HG02870 (cell line): ENCODE measurements around the gene NCBP2L.
"Not testable (repeated sequence)": the region's sequence is repeated elsewhere in the genome, so short reads cannot be mapped to it uniquely, and the experiment has no call there.

Source experiments
- ATAC-seq: cut with Tn5 transposase; IDR thresholded peaks from one replicate; pipeline ENCODE4 v1.9.1; 2021; ENCODE audit warnings: mild to moderate bottlenecking, moderate library complexity; ENCODE audit not compliant: unreplicated experiment

NCBP2L gene

DNA sequence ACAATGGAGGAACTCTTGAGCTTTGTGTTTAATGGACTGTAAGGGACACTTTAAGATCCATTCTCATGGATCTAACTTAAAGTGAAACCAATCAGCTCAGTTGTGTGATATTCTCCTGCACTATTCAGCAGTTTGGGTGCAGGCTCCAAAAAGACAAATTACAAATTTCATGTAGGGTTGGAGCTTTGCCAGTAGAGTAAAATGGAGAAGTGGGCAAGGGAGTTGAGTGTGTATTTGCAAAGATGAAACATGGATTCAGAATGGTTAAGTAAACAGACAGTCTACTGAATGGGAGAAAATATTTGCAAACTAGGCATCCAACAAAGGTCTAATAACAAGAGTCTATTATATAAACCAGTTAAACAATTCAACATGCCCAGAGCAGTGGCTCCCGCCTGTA, 26.9 kb downstream of the NCBP2L start:
- no peak for ATAC-seq

DNA sequence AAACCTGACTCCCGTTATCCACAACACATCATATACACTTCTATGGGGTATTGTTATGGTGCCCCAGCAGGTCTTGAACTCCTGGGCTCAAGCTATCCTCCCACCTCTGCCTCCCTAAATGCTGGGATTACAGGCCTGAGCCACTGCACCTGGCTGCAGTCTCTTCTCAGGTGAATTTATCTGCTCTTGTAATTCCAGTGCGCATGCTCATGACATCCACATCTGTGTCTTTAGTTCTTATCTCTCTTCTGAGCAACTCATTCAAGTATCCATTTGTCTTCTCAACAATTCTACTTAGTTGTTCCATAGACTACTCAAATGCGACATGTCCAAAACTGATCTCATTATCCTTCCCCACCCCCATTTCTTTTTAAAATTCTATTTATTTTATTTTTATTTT, 27.6 kb downstream of the NCBP2L start:
- ATAC-seq = no peak

DNA sequence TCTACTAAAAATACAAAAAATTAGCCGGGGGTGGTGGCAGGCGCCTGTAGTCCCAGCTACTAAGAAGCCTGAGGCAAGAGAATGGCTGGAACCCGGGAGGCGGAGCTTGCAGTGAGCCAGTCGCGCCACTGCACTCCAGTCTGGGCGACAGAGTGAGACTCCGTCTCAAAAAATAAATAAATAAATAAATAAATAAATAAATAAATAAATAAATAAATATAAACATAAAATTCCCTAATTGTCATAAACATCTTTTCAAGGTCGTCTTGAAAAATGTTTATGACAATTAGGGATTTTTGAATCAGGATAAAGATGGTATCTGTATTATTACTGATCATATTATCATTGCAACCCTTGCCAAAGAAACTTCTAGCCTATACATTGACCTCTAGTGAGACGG, 32.5 kb downstream of the NCBP2L start:
- not testable (repeated sequence) for ATAC-seq

DNA sequence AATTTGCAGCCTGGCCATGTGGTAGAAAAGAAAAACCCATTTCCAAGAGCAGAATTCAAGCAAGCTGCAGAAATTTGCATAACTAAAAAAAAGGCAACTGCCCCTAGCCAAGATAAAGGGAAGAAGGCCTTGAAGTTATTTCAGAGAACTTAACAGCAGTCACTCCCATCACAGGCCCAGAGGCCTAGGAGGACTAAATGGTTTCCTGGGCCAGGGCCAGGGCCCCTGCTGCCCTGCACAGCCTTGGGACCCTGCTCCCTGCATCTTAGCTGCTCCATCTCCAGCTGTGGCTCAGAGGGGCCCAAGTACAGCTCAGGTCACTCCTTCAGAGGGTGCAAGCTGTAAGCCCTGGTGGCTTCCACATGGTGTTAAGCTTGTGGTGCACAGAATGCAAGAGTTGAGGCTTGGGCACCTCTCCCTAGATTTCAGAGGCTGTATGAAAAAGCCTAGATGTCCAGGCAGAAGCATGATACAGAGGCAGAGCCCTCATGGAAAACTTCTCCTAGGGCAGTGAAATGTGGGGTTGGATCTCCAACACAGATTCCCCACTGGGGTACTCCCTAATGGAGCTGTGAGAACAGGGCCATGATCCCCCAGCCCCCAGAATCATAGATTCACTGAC, 41.5 kb downstream of the NCBP2L start:
- no peak for ATAC-seq

DNA sequence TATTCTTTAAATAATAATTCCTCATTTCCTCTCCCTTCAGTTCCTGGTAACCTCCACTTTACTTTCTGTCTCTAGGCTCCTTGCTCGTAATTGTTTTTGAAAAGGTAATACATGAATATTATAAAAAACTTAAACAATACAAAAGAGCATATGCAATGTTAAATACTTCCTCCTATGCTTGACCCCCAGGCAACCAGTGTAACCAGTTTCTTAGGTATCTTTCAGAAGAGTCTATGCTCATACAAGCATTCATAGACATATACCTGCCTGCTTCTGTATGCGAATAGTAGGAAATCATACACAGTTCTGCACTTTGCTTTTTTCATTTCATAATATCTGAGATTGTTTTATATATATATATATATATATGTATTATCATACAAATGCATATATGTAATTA, 45.5 kb downstream of the NCBP2L start:
- no peak for ATAC-seq

DNA sequence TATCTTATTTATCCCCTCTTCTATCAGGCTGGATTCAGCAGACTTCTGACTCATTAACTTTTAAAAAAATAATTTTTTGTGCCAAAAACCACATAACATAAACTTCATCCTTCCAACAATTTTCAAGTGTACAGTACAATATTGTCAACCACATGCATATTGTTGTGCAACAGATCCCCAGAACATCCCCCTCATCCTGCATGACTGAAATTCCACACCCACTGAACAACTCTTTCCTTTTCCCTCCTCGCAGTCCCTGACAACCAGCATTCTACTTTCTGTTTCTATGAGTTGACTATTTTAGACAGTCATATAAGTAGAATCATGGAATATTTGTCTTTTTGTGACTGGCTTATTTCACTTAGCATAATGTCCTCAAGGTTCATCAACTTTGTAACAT, 45.9 kb downstream of the NCBP2L start:
- ATAC-seq = no peak

DNA sequence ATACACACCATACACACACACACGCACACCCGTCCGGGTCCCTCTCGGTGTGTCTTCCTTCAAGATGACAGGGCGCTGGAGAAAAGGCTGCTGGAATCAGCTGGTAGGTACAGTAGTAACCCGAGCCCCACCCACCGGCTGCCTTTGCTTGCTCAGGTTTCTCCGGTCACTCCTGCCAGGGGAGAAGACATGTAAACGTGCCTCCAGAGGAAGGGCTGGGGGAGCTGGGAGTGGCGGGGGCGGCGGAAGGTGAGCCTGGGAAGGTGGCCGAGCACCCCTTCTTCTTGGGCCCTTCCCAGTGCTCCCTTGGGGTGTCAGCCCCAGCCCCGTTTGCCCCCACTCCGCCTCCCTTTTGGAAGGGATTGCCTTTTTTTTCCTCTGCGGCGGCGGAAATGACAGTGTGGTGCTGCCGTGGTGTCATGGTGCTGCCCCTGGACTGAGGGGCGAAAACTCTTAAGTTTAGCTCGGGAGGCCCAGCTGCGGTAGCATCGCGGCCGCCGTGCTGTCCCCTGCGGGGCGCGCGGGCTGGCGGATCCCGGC, 48.2 kb downstream of the NCBP2L start, which contains the start of gene MID2:
Gene MID2, plus strand, starts transcription at position 169 of the 540 bp plus-strand sequence. CDS start 561 bp downstream, outside the sequence.
- ATAC-seq = no peak

DNA sequence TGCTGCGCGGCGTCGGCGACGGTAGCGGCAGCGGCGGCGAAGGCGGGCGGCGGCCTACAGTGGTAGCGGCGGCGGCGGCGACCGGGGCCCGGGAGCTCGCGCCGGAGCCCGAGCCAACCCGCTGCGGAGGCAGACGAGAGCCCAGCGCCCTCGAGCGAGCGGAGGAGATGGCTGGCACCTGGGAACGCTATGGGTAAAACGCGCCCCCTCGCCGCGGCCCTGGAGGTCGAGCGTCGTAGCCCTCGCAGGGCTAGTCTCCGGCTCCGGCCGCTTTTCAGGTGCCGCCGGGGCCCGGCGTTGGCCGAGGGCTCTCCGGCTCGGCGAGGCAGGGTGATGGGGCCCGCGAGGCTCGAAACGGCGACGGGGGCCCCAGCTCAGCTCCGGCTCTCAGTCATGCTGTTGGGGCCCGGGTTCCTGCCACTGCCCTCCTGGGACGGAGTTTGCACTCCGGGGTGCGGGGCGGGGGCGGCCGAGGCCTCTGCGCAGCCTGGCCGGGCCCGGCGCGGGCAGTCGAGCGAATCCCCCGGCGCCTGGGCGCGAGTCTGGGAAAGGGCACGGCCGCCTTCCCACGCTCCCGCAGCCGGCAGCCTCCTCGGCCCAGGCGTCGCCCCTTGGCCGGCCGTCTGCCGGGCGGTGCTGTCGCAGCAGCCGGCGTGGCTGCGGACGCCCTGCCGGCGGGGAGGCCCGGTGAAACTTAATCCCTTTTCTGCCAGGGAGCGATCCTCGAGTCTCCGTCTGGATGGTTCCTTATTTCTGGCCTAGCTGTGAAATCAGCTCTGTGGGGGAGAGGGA, 48.9 kb downstream of the NCBP2L start:
- no peak for ATAC-seq

DNA sequence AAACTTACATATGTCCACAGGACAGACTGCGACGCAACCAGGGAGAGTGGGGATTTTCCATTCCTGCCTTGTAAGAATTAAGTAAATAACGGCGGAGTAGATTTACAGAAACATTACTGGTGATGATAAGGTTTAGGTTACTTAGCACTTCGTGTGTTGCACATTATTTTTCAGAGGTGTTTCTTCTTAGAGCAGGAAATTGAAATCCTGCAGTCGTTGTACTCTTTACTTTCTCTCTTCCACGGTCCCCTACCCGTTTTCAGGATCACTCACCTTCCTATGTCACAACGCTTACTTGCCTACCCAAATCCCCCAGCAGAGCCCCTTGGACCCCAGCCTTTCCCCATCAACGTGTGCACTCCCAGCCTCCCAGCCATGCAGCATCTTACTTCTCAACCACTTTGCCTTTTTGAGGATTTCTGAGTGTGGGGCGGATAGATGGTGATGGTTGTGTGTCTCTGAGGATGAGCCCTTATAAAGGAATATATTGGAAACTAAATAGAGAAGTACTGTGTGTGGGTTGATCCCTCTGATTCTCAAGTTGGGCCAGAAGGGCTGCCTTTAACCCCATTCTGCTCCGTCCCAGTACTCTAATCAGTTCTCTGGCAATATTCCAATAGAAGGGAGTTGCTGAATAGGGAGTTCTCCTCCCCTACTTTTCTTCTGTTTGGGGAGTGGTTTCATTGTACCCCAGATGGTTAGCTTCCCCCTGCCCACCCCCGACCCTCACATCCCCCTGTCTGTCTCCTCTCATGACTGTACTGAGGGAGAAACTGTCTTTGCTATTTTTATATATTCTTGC, 49.7 kb downstream of the NCBP2L start:
- ATAC-seq = no peak

DNA sequence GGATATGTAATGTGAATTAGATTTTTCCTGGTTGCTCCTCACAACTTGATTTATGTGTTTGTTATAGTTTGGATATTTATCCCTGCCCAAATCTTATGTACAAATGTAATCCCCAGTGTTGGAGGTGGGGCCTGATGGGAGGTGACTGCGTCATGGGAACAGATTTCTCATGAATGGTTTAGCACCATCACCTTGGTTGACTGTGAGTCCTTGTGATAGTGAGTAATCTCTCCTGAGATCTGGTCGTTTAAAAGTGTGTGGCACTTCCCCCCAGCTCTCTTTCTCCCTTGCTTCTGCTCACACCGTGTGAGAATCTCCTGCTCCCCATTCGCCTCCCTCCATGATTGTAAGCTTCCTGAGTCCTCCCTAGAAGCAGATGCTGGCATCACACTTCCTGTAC, 50.3 kb downstream of the NCBP2L start:
- no peak for ATAC-seq

DNA sequence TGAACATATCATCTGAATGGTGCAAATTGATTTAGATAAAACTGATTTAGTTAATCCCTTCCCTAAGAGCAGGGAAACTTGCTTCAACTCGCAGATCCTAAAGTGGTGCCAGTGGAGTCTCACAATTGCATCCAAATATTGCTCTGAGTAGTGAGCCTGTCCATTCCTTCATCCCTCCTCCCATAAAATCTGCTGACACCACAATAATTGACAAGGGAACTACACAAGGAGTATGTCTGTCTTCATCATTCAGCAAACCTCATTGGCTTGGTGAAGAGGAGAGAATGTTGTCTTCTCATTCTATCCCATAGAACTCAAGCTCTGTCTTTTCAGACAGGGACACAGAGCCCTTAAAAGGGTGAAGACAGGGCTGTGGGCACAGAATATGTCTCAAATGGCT, 52.3 kb downstream of the NCBP2L start:
- ATAC-seq = no peak

DNA sequence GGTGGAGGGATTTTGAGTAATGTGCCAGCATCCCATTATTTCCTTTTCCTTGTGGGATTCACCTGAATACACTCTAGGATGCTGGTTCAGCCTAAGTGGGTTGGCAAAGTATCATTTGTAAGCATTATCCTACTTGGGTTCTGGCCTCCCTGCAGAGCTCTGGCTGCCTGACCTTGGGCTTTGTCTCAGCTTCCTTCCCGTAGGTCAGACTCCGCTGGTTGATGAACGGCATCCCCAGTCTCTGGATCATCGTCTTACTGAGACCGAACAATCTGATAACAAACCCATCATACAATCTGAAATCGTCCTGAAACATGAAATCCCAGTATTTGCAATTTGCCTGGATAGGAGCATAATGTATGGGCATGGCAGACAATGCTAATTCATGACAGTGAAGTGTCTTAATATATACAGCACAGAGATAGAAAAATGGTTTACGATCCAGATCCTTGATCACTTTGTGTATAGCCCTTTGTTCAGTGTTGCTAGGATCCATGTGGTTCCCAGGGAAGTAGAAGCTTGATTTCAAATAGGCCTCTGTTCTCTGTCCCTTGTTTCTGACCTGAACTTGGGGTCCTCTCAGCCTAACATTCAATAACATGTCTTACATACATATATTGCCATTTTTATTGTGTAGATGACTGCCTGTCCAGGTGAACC, 53.7 kb downstream of the NCBP2L start:
- no peak for ATAC-seq

DNA sequence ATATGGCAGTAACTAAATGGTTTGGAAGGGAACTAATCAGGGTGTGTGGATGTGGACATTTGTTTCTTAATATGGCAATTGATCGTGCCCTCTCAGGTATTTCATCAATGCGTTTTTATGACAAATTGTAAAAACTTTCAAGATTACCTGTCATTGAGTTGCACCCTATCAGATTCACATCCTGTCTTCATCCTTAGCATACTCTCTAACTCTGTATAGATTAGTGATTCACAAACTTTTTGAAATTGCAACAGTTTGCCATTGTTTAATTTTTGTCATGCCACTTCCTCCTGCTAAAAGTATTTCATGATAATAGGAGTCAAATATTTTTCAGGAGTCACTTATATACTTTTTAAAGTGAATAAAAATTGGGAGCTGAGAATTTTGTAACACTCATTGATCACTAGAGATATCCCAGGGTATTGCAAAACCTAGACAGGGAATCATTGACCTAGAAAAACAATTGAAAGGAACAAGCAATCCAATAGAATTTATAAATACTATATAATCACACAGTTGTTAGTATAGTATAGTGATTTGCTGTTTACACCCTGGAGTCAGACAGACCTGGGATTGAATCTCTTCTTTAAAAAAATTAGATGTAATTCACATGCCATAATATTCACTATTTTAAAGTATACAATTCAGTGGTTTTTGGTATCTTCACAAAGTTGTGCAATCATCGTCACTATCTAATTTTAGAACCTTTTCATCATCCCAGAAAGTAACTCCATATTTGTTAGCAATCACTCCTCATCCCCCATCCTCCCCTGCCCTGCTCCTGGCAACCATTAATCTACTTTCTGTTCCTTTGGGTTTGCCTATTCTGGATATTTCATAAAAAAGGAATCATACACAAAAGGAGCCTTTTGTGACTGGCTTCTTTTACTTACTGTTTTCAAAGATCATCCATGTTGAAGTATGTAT, 57.0 kb downstream of the NCBP2L start:
- no peak for ATAC-seq

DNA sequence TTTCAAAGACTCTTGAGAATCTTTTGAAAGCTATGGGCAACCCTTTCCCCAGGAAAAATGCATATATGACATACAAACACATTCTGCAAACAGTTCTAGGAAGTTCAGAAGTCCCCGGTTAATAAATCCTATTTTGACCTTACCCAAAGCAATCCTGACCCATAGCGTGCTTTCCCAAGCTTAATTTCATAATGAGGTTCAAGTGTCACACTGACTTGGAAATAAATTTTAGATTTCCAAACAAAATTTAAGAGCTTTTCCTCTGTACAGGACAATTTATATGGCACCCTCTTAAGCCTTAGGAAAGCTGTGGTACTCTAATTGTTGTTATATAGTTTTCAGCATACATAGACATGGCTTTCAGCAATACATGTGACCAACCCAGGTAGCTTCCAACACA, 59.4 kb downstream of the NCBP2L start:
- ATAC-seq = no peak

DNA sequence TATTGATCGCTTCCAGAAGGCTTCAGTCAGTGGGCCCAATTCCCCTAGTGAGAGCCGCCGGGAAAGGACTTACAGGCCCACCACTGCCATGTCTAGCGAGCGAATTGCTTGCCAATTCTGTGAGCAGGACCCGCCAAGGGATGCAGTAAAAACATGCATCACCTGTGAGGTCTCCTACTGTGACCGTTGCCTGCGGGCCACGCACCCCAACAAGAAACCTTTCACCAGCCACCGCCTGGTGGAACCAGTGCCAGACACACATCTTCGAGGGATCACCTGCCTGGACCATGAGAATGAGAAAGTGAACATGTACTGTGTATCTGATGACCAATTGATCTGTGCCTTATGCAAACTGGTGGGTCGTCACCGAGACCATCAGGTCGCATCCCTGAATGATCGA, 63.4 kb downstream of the NCBP2L start:
- ATAC-seq = no peak

DNA sequence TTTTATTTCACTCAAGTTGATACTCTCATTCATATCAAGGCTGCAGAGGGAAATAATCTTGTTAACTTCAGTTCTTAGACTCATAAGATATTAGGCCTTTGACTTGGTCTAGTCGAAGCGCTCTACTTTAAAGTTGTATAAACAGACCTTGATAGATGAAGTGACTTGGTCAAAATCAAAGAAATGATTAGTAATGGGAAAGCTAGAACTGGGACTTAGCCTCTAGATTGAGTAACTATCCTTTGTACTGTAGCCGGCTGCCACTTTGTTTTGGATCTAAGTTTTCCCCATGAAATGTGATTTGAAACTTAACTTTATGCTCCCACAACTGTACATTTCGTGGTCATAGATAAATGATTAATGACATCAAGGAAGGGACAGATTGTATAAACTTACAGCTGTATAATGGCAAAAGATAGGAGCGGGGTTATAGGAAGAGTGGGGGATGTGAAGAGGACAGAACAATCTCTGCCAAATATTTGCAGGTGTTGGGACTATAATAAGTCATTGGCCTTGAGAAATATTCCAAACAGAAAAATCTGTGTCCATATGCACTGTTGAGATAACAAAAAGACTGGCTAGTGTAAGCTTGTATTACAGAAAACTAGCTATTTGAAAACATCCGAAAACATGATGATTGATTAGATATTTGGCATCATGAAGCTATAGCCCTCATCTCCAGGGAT, 65.3 kb downstream of the NCBP2L start:
- ATAC-seq = no peak
